Ovary (tissue), 3 donors: ENCODE data around the gene ABCA4.

Experiments
- CTCF ChIP-seq, 3 donors: fragments of 450-650 bp in 2 of 3; fragments of 200-600 bp in 1 of 3; IDR thresholded peaks; one replicate each; pipeline versions ENCODE4 v1.5.1 to v1.8.0; 2016 to 2022; ENCODE audit warnings: antibody characterized with exemption in 3 of 3, mild to moderate bottlenecking in 1 of 3
- POLR2A ChIP-seq: fragments of 450-650 bp; IDR thresholded peaks from one replicate; pipeline ENCODE4 v1.6.1; 2017; ENCODE audit warnings: antibody characterized with exemption, mild to moderate bottlenecking, moderate library complexity
- donor health status: DM: no; HTN: no; CAD: no.

GRCh38 chr1:94143173-94143808 lies 22.3 kb upstream of the ABCA4 start:
- TF ChIP-seq CTCF (IDR thresholded peaks at IDR 0.05) (no peak), POLR2A (no peak)
